WTC11 (cell line): ENCODE results near the gene TAS1R1. TPM values are rescaled to one million over a fixed set of nuclear protein-coding genes. Genes with fewer than 3 reads are reported as not detected.

ENCODE experiments used
- ATAC-seq: fragments of 200-7000 bp; cut with Tn5 transposase; 2 replicates; pipeline ENCODE4 v1.10.0; 2021; ENCODE audit warnings: mild to moderate bottlenecking, moderate library complexity
- CTCF ChIA-PET: fragments of 300-600 bp; sonication (Branson Sonifier 250); formaldehyde crosslinking; loops from one replicate; lab custom pipeline; 2021; ENCODE audit warnings: antibody characterized with exemption; lab: Charles Lee
- POLR2A ChIA-PET: fragments of 350-600 bp; sonication (Branson Sonifier 250); formaldehyde crosslinking; loops from one replicate; lab custom pipeline; 2021; ENCODE audit warnings: antibody characterized with exemption; lab: Charles Lee
- DNase-seq: peaks from one replicate; pipeline ENCODE4 v3.0.0; 2021; ENCODE audit warnings: low spot score
- H3K27ac Mint-ChIP-seq: 2 replicates; pipeline ENCODE4 v1.8.0; 2021; ENCODE audit warnings: mixed read lengths
- H3K27me3 Mint-ChIP-seq: 2 replicates; pipeline ENCODE4 v1.8.0; 2021; ENCODE audit warnings: low read depth, mild to moderate bottlenecking, moderate library complexity, mixed read lengths
- H3K36me3 Mint-ChIP-seq: 2 replicates; pipeline ENCODE4 v1.8.0; 2021; ENCODE audit warnings: mixed read lengths
- H3K4me1 Mint-ChIP-seq: 2 replicates; pipeline ENCODE4 v1.8.0; 2022; ENCODE audit warnings: mixed read lengths
- H3K4me3 Mint-ChIP-seq: 2 replicates; pipeline ENCODE4 v1.8.0; 2021; ENCODE audit warnings: mild to moderate bottlenecking, moderate library complexity, mixed read lengths
- H3K9me3 Mint-ChIP-seq: 2 replicates; pipeline ENCODE4 v1.8.0; 2021; ENCODE audit warnings: mixed read lengths
- JAZF1 ChIP-seq: fragments of 250-450 bp; sonication (Bioruptor Pico); IDR thresholded peaks from 2 replicates; pipeline ENCODE4 v1.9.0; 2021; ENCODE audit warnings: moderate library complexity, mild to moderate bottlenecking, inconsistent platforms
- NR3C1 ChIP-seq: sonication (generic); formaldehyde crosslinking; conservative IDR thresholded peaks from 2 replicates; pipeline ENCODE4 v1.8.1; 2023; ENCODE audit warnings: low read depth, mild to moderate bottlenecking, missing genetic modification reagents
- SMAD3 ChIP-seq: sonication (generic); formaldehyde crosslinking; IDR thresholded peaks from 2 replicates; pipeline ENCODE4 v1.8.0; 2022; ENCODE audit warnings: missing genetic modification reagents, mild to moderate bottlenecking, borderline replicate concordance
- ZNF121 ChIP-seq: sonication (generic); formaldehyde crosslinking; IDR thresholded peaks from 2 replicates; pipeline ENCODE4 v1.8.0; 2023; ENCODE audit warnings: missing genetic modification reagents
- ZNF138 ChIP-seq: sonication (generic); formaldehyde crosslinking; conservative IDR thresholded peaks from 2 replicates; pipeline ENCODE4 v1.8.1; 2022; ENCODE audit warnings: mild to moderate bottlenecking, moderate library complexity, missing genetic modification reagents
- ZNF219 ChIP-seq: sonication (generic); formaldehyde crosslinking; IDR thresholded peaks from 2 replicates; pipeline ENCODE4 v1.8.0; 2023; ENCODE audit warnings: missing genetic modification reagents, mild to moderate bottlenecking, borderline replicate concordance
- ZNF232 ChIP-seq: sonication (generic); formaldehyde crosslinking; IDR thresholded peaks from 2 replicates; pipeline ENCODE4 v1.8.0; 2022; ENCODE audit warnings: mild to moderate bottlenecking, missing genetic modification reagents
- ZNF263 ChIP-seq: sonication (generic); formaldehyde crosslinking; IDR thresholded peaks from 2 replicates; pipeline ENCODE4 v1.8.1; 2022; ENCODE audit warnings: low read depth, mild to moderate bottlenecking, moderate library complexity, missing genetic modification reagents
- ZNF423 ChIP-seq: fragments of 250-450 bp; sonication (Bioruptor Pico); IDR thresholded peaks from 2 replicates; pipeline ENCODE4 v2.1.2; 2022; ENCODE audit warnings: mild to moderate bottlenecking, moderate library complexity
- ZNF671 ChIP-seq: fragments of 250-450 bp; sonication (Bioruptor Pico); IDR thresholded peaks from 2 replicates; pipeline ENCODE4 v1.8.0; 2021; ENCODE audit warnings: mild to moderate bottlenecking
- total RNA-seq: library from RNA; stranded (reverse); gene quantifications from 3 replicates; pipeline ENCODE4 v1.2.3, GENCODE V29; 2021
- TF ChIP-seq, protein P1 (sequence below): sonication (generic); formaldehyde crosslinking; IDR thresholded peaks from 2 replicates; pipeline ENCODE4 v1.8.1; 2023; ENCODE audit warnings: mild to moderate bottlenecking, moderate library complexity, missing genetic modification reagents
- TF ChIP-seq, protein P2 (sequence below): sonication (generic); formaldehyde crosslinking; IDR thresholded peaks from 2 replicates; pipeline ENCODE4 v1.8.1; 2023; ENCODE audit warnings: mild to moderate bottlenecking, missing genetic modification reagents
- TF ChIP-seq, protein P3 (sequence below): fragments of 250-450 bp; sonication (Bioruptor Pico); IDR thresholded peaks from 2 replicates; pipeline ENCODE4 v1.8.0; 2021; ENCODE audit warnings: mild to moderate bottlenecking
- TF ChIP-seq, protein P4 (sequence below): fragments of 250-450 bp; sonication (Bioruptor Pico); IDR thresholded peaks from 2 replicates; pipeline ENCODE4 v1.9.0; 2021; ENCODE audit warnings: mild to moderate bottlenecking
- TF ChIP-seq, protein P5 (sequence below): fragments of 250-450 bp; sonication (Bioruptor Pico); IDR thresholded peaks from 2 replicates; pipeline ENCODE4 v2.1.2; 2022; ENCODE audit warnings: mild to moderate bottlenecking, moderate library complexity
- TF ChIP-seq, protein P6 (sequence below): sonication (generic); formaldehyde crosslinking; IDR thresholded peaks from 2 replicates; pipeline ENCODE4 v1.8.0; 2023; ENCODE audit warnings: missing genetic modification reagents, mild to moderate bottlenecking, borderline replicate concordance
- TF ChIP-seq, protein P7 (sequence below): sonication (generic); formaldehyde crosslinking; IDR thresholded peaks from 2 replicates; pipeline ENCODE4 v1.8.1; 2022; ENCODE audit warnings: low read depth, missing genetic modification reagents, borderline replicate concordance

The TAS1R1 gene
- total RNA-seq, 1 experiment from 2014 or later = 0.11 TPM

DNA sequence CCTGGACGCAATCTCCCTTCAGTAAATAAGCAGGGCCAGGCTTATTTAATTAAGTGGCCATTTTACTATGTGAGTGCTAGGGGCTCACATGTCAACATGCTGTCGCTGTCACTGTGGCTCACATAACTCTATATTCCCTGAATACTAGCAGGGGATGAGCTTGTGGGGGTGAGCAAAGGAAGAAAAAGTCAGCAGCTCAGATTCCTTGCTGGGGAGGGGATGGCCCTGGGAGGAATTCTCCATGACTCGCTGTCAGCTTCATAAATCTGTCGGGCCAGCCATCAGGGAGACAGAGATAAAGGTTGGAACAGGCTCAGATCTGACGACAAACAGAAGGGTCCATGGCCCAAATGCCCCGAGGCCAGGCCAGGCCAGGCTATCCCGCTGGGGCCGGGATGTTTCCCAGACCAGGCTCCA is 37.7 kb upstream of the TAS1R1 start:
- H3K27me3 Mint-ChIP-seq = no peaks in the 10 kb centered on the region
- TF ChIP-seq JAZF1 (CRISPR knock-in tag) (no peak), SMAD3 (CRISPR knock-in tag) (no peak), ZNF671 (CRISPR knock-in tag) (no peak)
- TF ChIP-seq, protein P1, sequence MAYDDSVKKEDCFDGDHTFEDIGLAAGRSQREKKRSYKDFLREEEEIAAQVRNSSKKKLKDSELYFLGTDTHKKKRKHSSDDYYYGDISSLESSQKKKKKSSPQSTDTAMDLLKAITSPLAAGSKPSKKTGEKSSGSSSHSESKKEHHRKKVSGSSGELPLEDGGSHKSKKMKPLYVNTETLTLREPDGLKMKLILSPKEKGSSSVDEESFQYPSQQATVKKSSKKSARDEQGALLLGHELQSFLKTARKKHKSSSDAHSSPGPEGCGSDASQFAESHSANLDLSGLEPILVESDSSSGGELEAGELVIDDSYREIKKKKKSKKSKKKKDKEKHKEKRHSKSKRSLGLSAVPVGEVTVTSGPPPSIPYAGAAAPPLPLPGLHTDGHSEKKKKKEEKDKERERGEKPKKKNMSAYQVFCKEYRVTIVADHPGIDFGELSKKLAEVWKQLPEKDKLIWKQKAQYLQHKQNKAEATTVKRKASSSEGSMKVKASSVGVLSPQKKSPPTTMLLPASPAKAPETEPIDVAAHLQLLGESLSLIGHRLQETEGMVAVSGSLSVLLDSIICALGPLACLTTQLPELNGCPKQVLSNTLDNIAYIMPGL (CRISPR knock-in tag) = no peak
- TF ChIP-seq, protein P2, sequence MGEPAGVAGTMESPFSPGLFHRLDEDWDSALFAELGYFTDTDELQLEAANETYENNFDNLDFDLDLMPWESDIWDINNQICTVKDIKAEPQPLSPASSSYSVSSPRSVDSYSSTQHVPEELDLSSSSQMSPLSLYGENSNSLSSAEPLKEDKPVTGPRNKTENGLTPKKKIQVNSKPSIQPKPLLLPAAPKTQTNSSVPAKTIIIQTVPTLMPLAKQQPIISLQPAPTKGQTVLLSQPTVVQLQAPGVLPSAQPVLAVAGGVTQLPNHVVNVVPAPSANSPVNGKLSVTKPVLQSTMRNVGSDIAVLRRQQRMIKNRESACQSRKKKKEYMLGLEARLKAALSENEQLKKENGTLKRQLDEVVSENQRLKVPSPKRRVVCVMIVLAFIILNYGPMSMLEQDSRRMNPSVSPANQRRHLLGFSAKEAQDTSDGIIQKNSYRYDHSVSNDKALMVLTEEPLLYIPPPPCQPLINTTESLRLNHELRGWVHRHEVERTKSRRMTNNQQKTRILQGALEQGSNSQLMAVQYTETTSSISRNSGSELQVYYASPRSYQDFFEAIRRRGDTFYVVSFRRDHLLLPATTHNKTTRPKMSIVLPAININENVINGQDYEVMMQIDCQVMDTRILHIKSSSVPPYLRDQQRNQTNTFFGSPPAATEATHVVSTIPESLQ = no peak
- TF ChIP-seq, protein P3, sequence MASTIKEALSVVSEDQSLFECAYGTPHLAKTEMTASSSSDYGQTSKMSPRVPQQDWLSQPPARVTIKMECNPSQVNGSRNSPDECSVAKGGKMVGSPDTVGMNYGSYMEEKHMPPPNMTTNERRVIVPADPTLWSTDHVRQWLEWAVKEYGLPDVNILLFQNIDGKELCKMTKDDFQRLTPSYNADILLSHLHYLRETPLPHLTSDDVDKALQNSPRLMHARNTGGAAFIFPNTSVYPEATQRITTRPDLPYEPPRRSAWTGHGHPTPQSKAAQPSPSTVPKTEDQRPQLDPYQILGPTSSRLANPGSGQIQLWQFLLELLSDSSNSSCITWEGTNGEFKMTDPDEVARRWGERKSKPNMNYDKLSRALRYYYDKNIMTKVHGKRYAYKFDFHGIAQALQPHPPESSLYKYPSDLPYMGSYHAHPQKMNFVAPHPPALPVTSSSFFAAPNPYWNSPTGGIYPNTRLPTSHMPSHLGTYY (CRISPR knock-in tag) = no peak
- CTCF ChIA-PET = no interaction called here
- no peak for DNase-seq
- peaks cover 27% of the 10 kb centered on the region for H3K4me1 Mint-ChIP-seq
- no peaks in the 10 kb centered on the region for H3K9me3 Mint-ChIP-seq
- H3K27ac Mint-ChIP-seq = no peak overlapping the region
- no peak for ATAC-seq
- POLR2A ChIA-PET = no interaction called here
- no peak overlapping the region for H3K4me3 Mint-ChIP-seq
- no peaks in the 10 kb centered on the region for H3K36me3 Mint-ChIP-seq

DNA sequence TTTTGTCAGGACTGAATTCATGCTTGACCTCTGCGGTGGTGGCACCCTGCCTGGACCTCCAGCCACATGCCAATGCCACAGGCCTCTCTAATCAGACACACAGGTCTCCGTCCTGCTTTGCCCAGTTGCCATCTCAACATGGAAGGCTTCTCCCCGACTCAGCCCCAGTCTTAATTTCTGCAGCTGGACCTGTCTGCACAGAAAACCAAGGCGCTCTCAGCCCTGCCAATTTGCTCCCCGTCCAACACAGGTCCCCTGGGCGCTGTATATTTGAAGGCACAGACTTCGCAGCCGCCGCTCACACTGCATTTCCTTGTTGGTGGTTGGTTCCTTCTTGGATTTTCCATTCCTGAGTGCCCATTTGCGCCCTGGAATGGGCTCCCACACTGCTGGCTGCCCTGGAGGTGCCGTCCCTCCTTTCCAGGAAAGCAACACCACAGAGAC is 35.6 kb upstream of the TAS1R1 start:
- Mint-ChIP-seq H3K27ac (peak overlapping the region; percentile 85), H3K9me3 (no peaks in the 10 kb centered on the region), H3K4me1 (peaks cover 30% of the 10 kb centered on the region), H3K36me3 (no peaks in the 10 kb centered on the region), H3K4me3 (no peak overlapping the region), H3K27me3 (no peaks in the 10 kb centered on the region)
- TF ChIP-seq ZNF219 (CRISPR knock-in tag) (no peak), ZNF232 (CRISPR knock-in tag) (0 out of 2 replicates have a peak, but pooled peaks have one; percentile 26), ZNF423 (CRISPR knock-in tag) (no peak), ZNF121 (CRISPR knock-in tag) (no peak)
- ATAC-seq (no peak), DNase-seq (no peak)
- CTCF ChIA-PET = interaction anchor here (0.6 to 7.7 kb wide), 11 partner anchors 10 to 315 kb away, joined by 3 to 179 read pairs (median 4); partner anchors contain the start of genes NOL9, PLEKHG5 and TAS1R1
- POLR2A ChIA-PET = no interaction called here

DNA sequence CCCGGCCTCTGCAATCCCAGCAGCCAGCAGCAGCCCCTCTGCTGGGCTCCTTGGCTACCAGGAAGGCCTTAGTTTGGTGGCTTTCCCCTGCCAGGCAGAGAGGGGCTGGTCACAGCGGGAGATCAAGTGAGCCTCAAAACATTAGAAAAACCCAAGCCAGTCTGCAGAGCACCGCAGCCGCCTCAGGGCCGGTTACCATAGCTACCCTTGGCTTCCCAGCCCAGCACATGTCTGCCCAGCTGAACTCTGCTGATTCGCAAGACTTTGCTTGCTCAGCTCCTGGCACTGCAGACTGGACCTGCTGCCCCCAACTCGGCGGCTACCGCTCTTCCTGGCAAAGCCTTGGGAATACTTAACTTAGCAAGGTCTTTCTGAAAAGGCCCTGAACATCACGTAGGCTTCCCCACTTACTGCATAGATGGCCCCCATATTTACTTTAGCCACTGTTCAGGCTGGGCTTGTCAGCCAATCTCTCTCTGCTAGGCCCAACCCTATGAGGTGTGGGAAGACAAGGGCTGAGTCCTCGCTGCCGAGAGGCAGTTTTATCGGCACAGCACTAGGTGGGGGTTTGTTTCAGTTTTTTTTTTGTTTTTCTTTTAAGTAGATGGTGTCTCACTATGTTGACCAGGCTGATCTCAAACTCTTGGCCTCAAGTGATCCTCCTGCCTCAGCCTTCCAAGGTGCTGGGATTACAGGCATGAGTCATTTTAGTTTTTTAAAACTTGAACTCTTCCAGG is 35.0 kb upstream of the TAS1R1 start:
- H3K27ac Mint-ChIP-seq = peak overlapping the region; percentile 89
- DNase-seq = peak; percentile 84
- peaks cover 30% of the 10 kb centered on the region for H3K4me1 Mint-ChIP-seq
- ChIA-PET CTCF (interaction anchor here (0.5 to 7.7 kb wide), 11 partner anchors 11 to 315 kb away, joined by 3 to 179 read pairs (median 6); partner anchors contain the start of genes NOL9, PLEKHG5 and TAS1R1), POLR2A (no interaction called here)
- peak; percentile 91 for ATAC-seq
- H3K4me3 Mint-ChIP-seq = no peak overlapping the region
- H3K27me3 Mint-ChIP-seq = no peaks in the 10 kb centered on the region
- H3K36me3 Mint-ChIP-seq = no peaks in the 10 kb centered on the region
- no peaks in the 10 kb centered on the region for H3K9me3 Mint-ChIP-seq
- TF ChIP-seq, protein P4, sequence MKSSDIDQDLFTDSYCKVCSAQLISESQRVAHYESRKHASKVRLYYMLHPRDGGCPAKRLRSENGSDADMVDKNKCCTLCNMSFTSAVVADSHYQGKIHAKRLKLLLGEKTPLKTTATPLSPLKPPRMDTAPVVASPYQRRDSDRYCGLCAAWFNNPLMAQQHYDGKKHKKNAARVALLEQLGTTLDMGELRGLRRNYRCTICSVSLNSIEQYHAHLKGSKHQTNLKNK (CRISPR knock-in tag) = no peak
- TF ChIP-seq, protein P5, sequence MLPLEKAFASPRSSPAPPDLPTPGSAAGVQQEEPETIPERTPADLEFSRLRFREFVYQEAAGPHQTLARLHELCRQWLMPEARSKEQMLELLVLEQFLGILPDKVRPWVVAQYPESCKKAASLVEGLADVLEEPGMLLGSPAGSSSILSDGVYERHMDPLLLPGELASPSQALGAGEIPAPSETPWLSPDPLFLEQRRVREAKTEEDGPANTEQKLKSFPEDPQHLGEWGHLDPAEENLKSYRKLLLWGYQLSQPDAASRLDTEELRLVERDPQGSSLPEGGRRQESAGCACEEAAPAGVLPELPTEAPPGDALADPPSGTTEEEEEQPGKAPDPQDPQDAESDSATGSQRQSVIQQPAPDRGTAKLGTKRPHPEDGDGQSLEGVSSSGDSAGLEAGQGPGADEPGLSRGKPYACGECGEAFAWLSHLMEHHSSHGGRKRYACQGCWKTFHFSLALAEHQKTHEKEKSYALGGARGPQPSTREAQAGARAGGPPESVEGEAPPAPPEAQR (CRISPR knock-in tag) = no peak
- TF ChIP-seq, protein P6, sequence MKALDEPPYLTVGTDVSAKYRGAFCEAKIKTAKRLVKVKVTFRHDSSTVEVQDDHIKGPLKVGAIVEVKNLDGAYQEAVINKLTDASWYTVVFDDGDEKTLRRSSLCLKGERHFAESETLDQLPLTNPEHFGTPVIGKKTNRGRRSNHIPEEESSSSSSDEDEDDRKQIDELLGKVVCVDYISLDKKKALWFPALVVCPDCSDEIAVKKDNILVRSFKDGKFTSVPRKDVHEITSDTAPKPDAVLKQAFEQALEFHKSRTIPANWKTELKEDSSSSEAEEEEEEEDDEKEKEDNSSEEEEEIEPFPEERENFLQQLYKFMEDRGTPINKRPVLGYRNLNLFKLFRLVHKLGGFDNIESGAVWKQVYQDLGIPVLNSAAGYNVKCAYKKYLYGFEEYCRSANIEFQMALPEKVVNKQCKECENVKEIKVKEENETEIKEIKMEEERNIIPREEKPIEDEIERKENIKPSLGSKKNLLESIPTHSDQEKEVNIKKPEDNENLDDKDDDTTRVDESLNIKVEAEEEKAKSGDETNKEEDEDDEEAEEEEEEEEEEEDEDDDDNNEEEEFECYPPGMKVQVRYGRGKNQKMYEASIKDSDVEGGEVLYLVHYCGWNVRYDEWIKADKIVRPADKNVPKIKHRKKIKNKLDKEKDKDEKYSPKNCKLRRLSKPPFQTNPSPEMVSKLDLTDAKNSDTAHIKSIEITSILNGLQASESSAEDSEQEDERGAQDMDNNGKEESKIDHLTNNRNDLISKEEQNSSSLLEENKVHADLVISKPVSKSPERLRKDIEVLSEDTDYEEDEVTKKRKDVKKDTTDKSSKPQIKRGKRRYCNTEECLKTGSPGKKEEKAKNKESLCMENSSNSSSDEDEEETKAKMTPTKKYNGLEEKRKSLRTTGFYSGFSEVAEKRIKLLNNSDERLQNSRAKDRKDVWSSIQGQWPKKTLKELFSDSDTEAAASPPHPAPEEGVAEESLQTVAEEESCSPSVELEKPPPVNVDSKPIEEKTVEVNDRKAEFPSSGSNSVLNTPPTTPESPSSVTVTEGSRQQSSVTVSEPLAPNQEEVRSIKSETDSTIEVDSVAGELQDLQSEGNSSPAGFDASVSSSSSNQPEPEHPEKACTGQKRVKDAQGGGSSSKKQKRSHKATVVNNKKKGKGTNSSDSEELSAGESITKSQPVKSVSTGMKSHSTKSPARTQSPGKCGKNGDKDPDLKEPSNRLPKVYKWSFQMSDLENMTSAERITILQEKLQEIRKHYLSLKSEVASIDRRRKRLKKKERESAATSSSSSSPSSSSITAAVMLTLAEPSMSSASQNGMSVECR (CRISPR knock-in tag) = 0 out of 2 replicates have a peak, but pooled peaks have one; percentile 16
- TF ChIP-seq, protein P7, sequence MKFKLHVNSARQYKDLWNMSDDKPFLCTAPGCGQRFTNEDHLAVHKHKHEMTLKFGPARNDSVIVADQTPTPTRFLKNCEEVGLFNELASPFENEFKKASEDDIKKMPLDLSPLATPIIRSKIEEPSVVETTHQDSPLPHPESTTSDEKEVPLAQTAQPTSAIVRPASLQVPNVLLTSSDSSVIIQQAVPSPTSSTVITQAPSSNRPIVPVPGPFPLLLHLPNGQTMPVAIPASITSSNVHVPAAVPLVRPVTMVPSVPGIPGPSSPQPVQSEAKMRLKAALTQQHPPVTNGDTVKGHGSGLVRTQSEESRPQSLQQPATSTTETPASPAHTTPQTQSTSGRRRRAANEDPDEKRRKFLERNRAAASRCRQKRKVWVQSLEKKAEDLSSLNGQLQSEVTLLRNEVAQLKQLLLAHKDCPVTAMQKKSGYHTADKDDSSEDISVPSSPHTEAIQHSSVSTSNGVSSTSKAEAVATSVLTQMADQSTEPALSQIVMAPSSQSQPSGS (CRISPR knock-in tag) = no peak
- no peak for TF ChIP-seq NR3C1 (CRISPR knock-in tag)
- no peak for TF ChIP-seq ZNF138 (CRISPR knock-in tag)
- TF ChIP-seq ZNF263 (CRISPR knock-in tag) = no peak
